ENCODE results near the gene ZNF699. TPM values are rescaled to one million over a fixed set of nuclear protein-coding genes. Genes with fewer than 3 reads are reported as not detected.

Gene ZNF699
- total RNA-seq (2022; extraction: Qiagen RNA extraction; ENCODE audit: low read depth): 0.34 to 1.8 TPM (median 1.3 TPM) in 5 replicates

GRCh38 chr19:9309139-9309973, at the start of gene ZNF699:
Gene ZNF699 (minus strand): TSS chr19:9309838. CDS start chr19:9305119, 4,719 bp downstream.

GRCh38 chr19:9323919-9324583, 14.4 kb upstream of the ZNF699 start, which contains the start of gene ZNF559:
Gene ZNF559 (plus strand): TSS chr19:9324179. CDS start chr19:9338550, 14,371 bp downstream.

GRCh38 chr19:9250630-9251029, 59.0 kb downstream of the ZNF699 start, which contains the start of gene OR7E24:
Gene OR7E24 (plus strand): TSS chr19:9250930. CDS start chr19:9251044, 114 bp downstream.

Other genes with a start within 250 kb of the ZNF699 start
- gene OR1M1, start 222.8 kb downstream of the ZNF699 start, total RNA-seq (2022; extraction: Qiagen RNA extraction; ENCODE audit: low read depth): not detected in 5 replicates
- gene OR7G2, start 202.4 kb downstream of the ZNF699 start, total RNA-seq (2022; extraction: Qiagen RNA extraction; ENCODE audit: low read depth): not detected in 5 replicates
- gene OR7G1, start 194.1 kb downstream of the ZNF699 start, total RNA-seq (2022; extraction: Qiagen RNA extraction; ENCODE audit: low read depth): not detected in 5 replicates
- not detected in 5 replicates for gene OR7G3, start 182.9 kb downstream of the ZNF699 start, total RNA-seq (2022; extraction: Qiagen RNA extraction; ENCODE audit: low read depth)
- gene ZNF317, start 169.4 kb downstream of the ZNF699 start, total RNA-seq (2022; extraction: Qiagen RNA extraction; ENCODE audit: low read depth): 16.8 to 20.4 TPM (median 18.5 TPM) in 5 replicates
- gene OR7D2, start 130.9 kb downstream of the ZNF699 start, total RNA-seq (2022; extraction: Qiagen RNA extraction; ENCODE audit: low read depth): not detected in 5 replicates
- gene OR7D4, start 90.2 kb downstream of the ZNF699 start, total RNA-seq (2022; extraction: Qiagen RNA extraction; ENCODE audit: low read depth): not detected in 5 replicates
- gene OR7E24, start 58.9 kb downstream of the ZNF699 start, total RNA-seq (2022; extraction: Qiagen RNA extraction; ENCODE audit: low read depth): not detected in 5 replicates
- 2.9 to 6.4 TPM (median 4.8 TPM) in 5 replicates for gene ZNF559, start 14.3 kb upstream of the ZNF699 start, total RNA-seq (2022; extraction: Qiagen RNA extraction; ENCODE audit: low read depth)
- 0.22 to 0.64 TPM (median 0.59 TPM) in 5 replicates for gene ZNF177, start 53.2 kb upstream of the ZNF699 start, total RNA-seq (2022; extraction: Qiagen RNA extraction; ENCODE audit: low read depth)
- 3.2 to 3.9 TPM (median 3.7 TPM) in 5 replicates for gene ZNF266, start 125.7 kb upstream of the ZNF699 start, total RNA-seq (2022; extraction: Qiagen RNA extraction; ENCODE audit: low read depth)
- gene ZNF560, start 188.8 kb upstream of the ZNF699 start, total RNA-seq (2022; extraction: Qiagen RNA extraction; ENCODE audit: low read depth): not detected in 5 replicates
- 0.73 to 1.2 TPM (median 1.1 TPM) in 5 replicates for gene ZNF426, start 228.8 kb upstream of the ZNF699 start, total RNA-seq (2022; extraction: Qiagen RNA extraction; ENCODE audit: low read depth)

All from A549 treated with GW870086 at 1 μM for 4 hours (cell line).